ENCODE data around the gene AFAP1.

DNA sequence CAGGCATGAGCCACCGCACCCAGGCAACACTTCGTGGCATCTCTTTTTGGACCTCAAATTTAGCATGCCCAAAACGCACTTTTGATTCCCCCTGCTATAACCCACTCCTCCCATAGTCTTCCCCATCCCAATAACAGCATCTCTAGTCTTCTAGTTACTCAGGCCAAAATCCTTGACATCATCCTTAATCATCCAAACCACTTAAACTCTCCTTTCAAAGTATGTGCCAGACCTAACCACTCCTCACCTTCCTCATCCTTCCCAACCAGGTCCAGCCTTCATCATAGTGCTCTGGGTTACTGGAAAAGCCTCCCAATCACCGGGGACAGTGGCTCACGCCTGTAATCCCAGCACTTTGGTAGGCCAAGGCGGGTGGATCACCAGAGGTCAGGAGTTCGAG, 41.9 kb downstream of the AFAP1 start:
- TF ChIP-seq, protein P1, sequence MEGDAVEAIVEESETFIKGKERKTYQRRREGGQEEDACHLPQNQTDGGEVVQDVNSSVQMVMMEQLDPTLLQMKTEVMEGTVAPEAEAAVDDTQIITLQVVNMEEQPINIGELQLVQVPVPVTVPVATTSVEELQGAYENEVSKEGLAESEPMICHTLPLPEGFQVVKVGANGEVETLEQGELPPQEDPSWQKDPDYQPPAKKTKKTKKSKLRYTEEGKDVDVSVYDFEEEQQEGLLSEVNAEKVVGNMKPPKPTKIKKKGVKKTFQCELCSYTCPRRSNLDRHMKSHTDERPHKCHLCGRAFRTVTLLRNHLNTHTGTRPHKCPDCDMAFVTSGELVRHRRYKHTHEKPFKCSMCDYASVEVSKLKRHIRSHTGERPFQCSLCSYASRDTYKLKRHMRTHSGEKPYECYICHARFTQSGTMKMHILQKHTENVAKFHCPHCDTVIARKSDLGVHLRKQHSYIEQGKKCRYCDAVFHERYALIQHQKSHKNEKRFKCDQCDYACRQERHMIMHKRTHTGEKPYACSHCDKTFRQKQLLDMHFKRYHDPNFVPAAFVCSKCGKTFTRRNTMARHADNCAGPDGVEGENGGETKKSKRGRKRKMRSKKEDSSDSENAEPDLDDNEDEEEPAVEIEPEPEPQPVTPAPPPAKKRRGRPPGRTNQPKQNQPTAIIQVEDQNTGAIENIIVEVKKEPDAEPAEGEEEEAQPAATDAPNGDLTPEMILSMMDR (IDR thresholded peaks at IDR 0.05): no peak
- no peak for TF ChIP-seq POLR2A (IDR thresholded peaks at IDR 0.05)

Data from lower leg skin (tissue), 3 donors.